Panc1 (cell line): ENCODE measurements around the gene GRIK3.

Experiments
- CTCF ChIP-seq: fragments of 450-650 bp; IDR thresholded peaks from 2 replicates; pipeline ENCODE4 v1.5.1; 2017; ENCODE audit warnings: mild to moderate bottlenecking
- REST ChIP-seq, 2 experiments: IDR thresholded peaks; 2 replicates each; pipeline ENCODE4 v1.6.1; 2011 to 2012; ENCODE audit warnings: low read depth in 2 of 2, control low read depth in 1 of 2, low read length in 1 of 2, mild to moderate bottlenecking in 1 of 2, moderate library complexity in 1 of 2; ENCODE audit not compliant: insufficient read depth in 1 of 2
- TCF7L2 ChIP-seq: IDR thresholded peaks from 2 replicates; pipeline ENCODE4 v1.6.1; 2011; ENCODE audit warnings: mild to moderate bottlenecking, low read depth, low read length, inconsistent platforms

GRCh38 chr1:36851087-36851486 lies 183.2 kb downstream of the GRIK3 start:
- TF ChIP-seq REST (IDR thresholded peaks at IDR 0.05; ENCODE audit: insufficient read depth in 1 of 2, low read depth in 2 of 2, low read length in 1 of 2) = no peak
- TF ChIP-seq TCF7L2 = no peak
- TF ChIP-seq CTCF = no peak
